Endothelial cell of umbilical vein (primary cell): ENCODE data around the gene RNFT2. TPM values are rescaled to one million over a fixed set of nuclear protein-coding genes. Genes with fewer than 3 reads are reported as not detected.

Experiments used
- BruUV-seq: library from RNA; stranded (reverse); fragments of 400-500 nt; replicated peaks from 2 replicates; lab custom pipeline; 2021; lab: Mats Ljungman, UMichigan
- CTCF ChIA-PET: fragments of 300-600, 350-600 bp; sonication (Branson Sonifier 250); formaldehyde crosslinking; loops from one replicate; lab custom pipeline; 2021; ENCODE audit warnings: antibody characterized with exemption, inconsistent platforms; lab: Charles Lee
- POLR2A ChIA-PET: fragments of 300-600, 350-600 bp; sonication (Branson Sonifier 250); formaldehyde crosslinking; loops from one replicate; lab custom pipeline; 2021; ENCODE audit warnings: antibody characterized with exemption, inconsistent platforms; lab: Charles Lee
- DNase-seq: peaks from one replicate; pipeline ENCODE4 v3.0.0-alpha.2; 2011; ENCODE audit warnings: low read depth, low spot score
- FAIRE-seq: peaks from 2 replicates; lab custom pipeline; 2011; peaks lifted over from hg19 to GRCh38; lab: Jason Lieb, UNC
- H2AFZ ChIP-seq: 2 replicates; pipeline ENCODE4 v1.6.0; 2012; ENCODE audit warnings: low read depth, low read length, control low read depth, inconsistent platforms
- H3K27ac ChIP-seq: 2 replicates; pipeline ENCODE4 v1.5.1; 2011; ENCODE audit warnings: low read depth, mild to moderate bottlenecking, control low read depth, low read length, moderate library complexity; ENCODE audit not compliant: insufficient read depth
- H3K27me3 ChIP-seq, 2 experiments: 2 replicates each; pipeline versions ENCODE4 v1.6.0 to v1.6.1; 2011; ENCODE audit warnings: low read length in 2 of 2, mixed read lengths in 1 of 2; ENCODE audit not compliant: control insufficient read depth in 2 of 2, insufficient read depth in 2 of 2
- H3K36me3 ChIP-seq, 2 experiments: 2 replicates in 1 of 2; 3 replicates in 1 of 2; pipeline ENCODE4 v1.5.1; 2011; ENCODE audit warnings: low read length in 2 of 2, mild to moderate bottlenecking in 1 of 2, moderate library complexity in 1 of 2; ENCODE audit not compliant: control insufficient read depth in 2 of 2, insufficient read depth in 2 of 2; ENCODE audit errors: extremely low read depth in 1 of 2
- H3K4me1 ChIP-seq: 3 replicates; pipeline ENCODE4 v1.5.1; 2011; ENCODE audit warnings: mild to moderate bottlenecking, low read length; ENCODE audit not compliant: control insufficient read depth, insufficient read depth; ENCODE audit errors: extremely low read depth
- H3K4me2 ChIP-seq: 2 replicates; pipeline ENCODE4 v1.6.1; 2011; ENCODE audit warnings: low read length, control low read depth, mixed read lengths; ENCODE audit not compliant: insufficient read depth
- H3K4me3 ChIP-seq, 3 experiments: fragments of 200-600 bp in 1 of 3; sonication (generic), shearing (Covaris generic) in 1 of 3; replicated peaks in 1 of 3; 2 replicates each; pipeline ENCODE4 v1.5.1; 2011 to 2016; ENCODE audit warnings: control low read depth in 3 of 3, low read length in 3 of 3, mild to moderate bottlenecking in 2 of 3, inconsistent platforms in 1 of 3, low read depth in 1 of 3, moderate library complexity in 1 of 3; ENCODE audit not compliant: insufficient read depth in 1 of 3
- H3K79me2 ChIP-seq: 2 replicates; pipeline ENCODE4 v1.6.0; 2012; ENCODE audit warnings: low read length, inconsistent platforms; ENCODE audit not compliant: control insufficient read depth, insufficient read depth
- H3K9ac ChIP-seq: replicated peaks from 2 replicates; pipeline ENCODE3; 2011; ENCODE audit warnings: low read length, control low read depth; ENCODE audit not compliant: insufficient read depth; ENCODE audit errors: extremely low read depth
- H3K9me1 ChIP-seq: replicated peaks from 3 replicates; pipeline ENCODE4 v1.6.0; 2011; ENCODE audit warnings: mild to moderate bottlenecking, low read length; ENCODE audit not compliant: control insufficient read depth, insufficient read depth; ENCODE audit errors: extremely low read depth
- H3K9me3 ChIP-seq: replicated peaks from 2 replicates; pipeline ENCODE4 v1.5.1; 2012; ENCODE audit warnings: low read length, inconsistent platforms; ENCODE audit not compliant: control insufficient read depth, insufficient read depth
- H4K20me1 ChIP-seq: replicated peaks from 2 replicates; pipeline ENCODE3; 2011; ENCODE audit warnings: mild to moderate bottlenecking, low read length; ENCODE audit not compliant: control insufficient read depth, insufficient read depth; ENCODE audit errors: extremely low read depth
- CTCF ChIP-seq, 2 donors: IDR thresholded peaks; 1 replicate in 1 of 2; 2 replicates in 1 of 2; pipeline ENCODE4 v1.5.1; 2011; ENCODE audit warnings: low read length in 2 of 2, mild to moderate bottlenecking in 2 of 2, moderate library complexity in 2 of 2, control low read depth in 1 of 2, inconsistent platforms in 1 of 2, low read depth in 1 of 2; ENCODE audit not compliant: insufficient read depth in 1 of 2; ENCODE audit errors: extremely low read depth in 1 of 2
- EZH2 ChIP-seq: IDR thresholded peaks from 2 replicates; pipeline ENCODE4 v1.6.1; 2012; ENCODE audit warnings: borderline replicate concordance, low read depth, mild to moderate bottlenecking, moderate library complexity, low read length, inconsistent platforms; ENCODE audit not compliant: severe bottlenecking
- FOS ChIP-seq: IDR thresholded peaks from 2 replicates; pipeline ENCODE4 v1.6.1; 2011; ENCODE audit warnings: mild to moderate bottlenecking, low read length, moderate library complexity, borderline replicate concordance; ENCODE audit not compliant: insufficient read depth
- GATA2 ChIP-seq: IDR thresholded peaks from 2 replicates; pipeline ENCODE4 v1.7.0; 2011; ENCODE audit warnings: low read depth, mild to moderate bottlenecking, moderate library complexity, mixed read lengths, low read length; ENCODE audit not compliant: insufficient read length, insufficient read depth
- JUN ChIP-seq: IDR thresholded peaks from 2 replicates; pipeline ENCODE4 v1.6.1; 2011; ENCODE audit warnings: borderline replicate concordance, low read depth; ENCODE audit not compliant: insufficient read length, insufficient read depth
- MAX ChIP-seq: IDR thresholded peaks from 2 replicates; pipeline ENCODE4 v1.6.1; 2011; ENCODE audit not compliant: insufficient read depth, insufficient read length
- MYC ChIP-seq: IDR thresholded peaks from one replicate; pipeline ENCODE4 v1.6.1; 2011; ENCODE audit warnings: mild to moderate bottlenecking, low read depth, low read length
- POLR2A ChIP-seq: IDR thresholded peaks from 2 replicates; pipeline ENCODE4 v1.6.1; 2012; ENCODE audit warnings: low read depth, mild to moderate bottlenecking, control low read depth, low read length
- dilution Hi-C: fragments of 300-500 bp; cut with MboI; formaldehyde crosslinking; loops from one replicate; pipeline ENCODE4 v1.15.0; 2019; ENCODE audit warnings: low sequenced_read_pairs; ENCODE audit not compliant: extremely low pct_ligation_motif_present
- intact Hi-C: fragments of 100-400 bp; cut with micrococcal nuclease; formaldehyde crosslinking; loops from one replicate; pipeline ENCODE4 v1.10.0; 2022
- polyA plus RNA-seq, 4 experiments: library from polyadenylated mRNA; depleted of rRNA in 3 of 4; stranded (reverse) in 3 of 4; unstranded in 1 of 4; fragments of >200 nt; gene quantifications; 2 replicates each; pipeline versions ENCODE4 v1.2.1 to v1.2.3, GENCODE V29; 2011 to 2012; ENCODE audit warnings: missing spikeins in 1 of 4
- total RNA-seq: library from RNA; stranded (reverse); gene quantifications from 2 replicates; pipeline ENCODE4 v1.2.3, GENCODE V29; 2021

RNFT2 gene
- total and polyA plus RNA-seq, 2 donors (not counting 3 experiments of a cell fraction or from before 2014, with no cell fraction given), result 1.4 to 6.6 TPM

DNA sequence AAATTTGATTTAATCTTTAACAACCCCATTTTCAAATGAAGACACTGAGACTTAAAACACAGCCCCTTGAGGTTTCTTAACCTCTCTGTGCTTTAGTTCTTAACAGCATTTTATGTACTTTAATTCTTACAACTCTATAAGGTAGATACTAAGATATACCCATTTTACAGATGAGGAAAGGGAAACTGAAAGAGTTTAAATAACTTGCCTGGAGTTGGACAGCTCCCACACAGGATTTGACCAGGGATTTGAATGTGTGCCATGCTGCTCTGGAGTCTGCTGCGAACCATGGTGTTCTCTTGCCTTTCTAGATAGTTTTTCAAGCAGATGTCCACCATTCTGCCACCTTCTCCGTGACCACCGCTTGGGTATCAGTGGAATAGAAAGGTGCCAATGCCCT is 28.2 kb downstream of the RNFT2 start:
- no peak for FAIRE-seq

More for the DNA sequence above, 28.2 kb downstream of the RNFT2 start:
- Histone ChIP-seq H3K79me2 (no peaks in the 10 kb centered on the region), H3K27ac (no peak overlapping the region), H3K4me1 (no peaks in the 10 kb centered on the region), H3K9ac (no peak overlapping the region), H3K36me3 (no peaks in the 10 kb centered on the region), H3K27me3 (no peaks in the 10 kb centered on the region), H4K20me1 (no peaks in the 10 kb centered on the region), H3K4me2 (no peak overlapping the region), H3K9me1 (no peaks in the 10 kb centered on the region), H3K9me3 (no peaks in the 10 kb centered on the region), H3K4me3 (no peak overlapping the region), H2AFZ (no peak overlapping the region)
- intact Hi-C loops, result no loop called here
- CTCF ChIA-PET, result no interaction called here
- no TSS peak for BruUV-seq
- TF ChIP-seq MAX, result no peak
- no peak for TF ChIP-seq GATA2
- no peak for TF ChIP-seq EZH2
- TF ChIP-seq MYC, result no peak
- TF ChIP-seq JUN, result no peak
- no peak for TF ChIP-seq CTCF (IDR thresholded peaks at IDR 0.05; ENCODE audit: extremely low read depth in 1 of 2, insufficient read depth in 1 of 2, low read depth in 1 of 2, low read length in 2 of 2)
- TF ChIP-seq POLR2A, result no peak
- no peak for TF ChIP-seq FOS
- no peak for DNase-seq
- dilution Hi-C loops, result no loop called here
- POLR2A ChIA-PET, result no interaction called here
